Non-pigmented ciliary epithelial cell (primary cell): ENCODE measurements around the gene PPP1R13B.
"Not testable (repeated sequence)": the region's sequence is repeated elsewhere in the genome, so short reads cannot be mapped to it uniquely, and the experiment has no call there.

Experiments
- DNase-seq: peaks from one replicate; pipeline ENCODE4 v3.0.0-alpha.2; 2010; ENCODE audit warnings: low read depth

Gene PPP1R13B

DNA sequence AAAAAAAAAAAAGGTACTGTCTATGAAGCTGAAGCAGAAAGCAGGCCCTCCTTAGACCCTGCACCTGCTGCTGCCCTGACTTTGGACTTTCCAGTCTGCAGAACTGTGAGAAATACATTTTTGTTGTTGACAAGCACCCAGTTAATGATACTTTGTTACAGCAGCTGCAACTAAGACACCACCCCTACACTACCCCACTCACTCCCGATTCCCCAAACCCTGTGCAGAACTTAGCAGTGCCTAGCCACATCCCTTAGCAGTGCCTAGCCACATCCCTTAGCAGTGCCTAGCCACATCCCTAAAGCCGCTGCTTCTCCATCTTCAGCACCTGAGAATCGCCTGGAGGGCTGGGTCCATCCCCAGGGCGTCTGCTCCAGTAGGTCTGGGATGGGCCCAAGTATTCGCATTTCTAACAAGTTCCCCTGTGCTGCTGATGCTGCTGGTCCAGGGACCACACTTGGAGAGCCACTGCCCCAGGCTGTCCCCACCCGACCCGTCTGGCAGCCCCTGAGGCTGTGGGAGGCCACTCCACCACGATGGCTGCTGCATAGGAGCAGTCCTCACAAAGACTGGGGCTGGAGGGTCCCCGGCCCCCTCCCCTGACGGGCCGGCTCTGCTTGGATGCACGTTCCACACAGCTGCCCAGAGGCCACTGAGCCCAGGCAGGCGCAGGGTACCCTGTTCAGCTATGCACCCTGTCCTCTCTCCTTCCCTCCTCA, 10.8 kb upstream of the PPP1R13B start:
- no peak for DNase-seq

DNA sequence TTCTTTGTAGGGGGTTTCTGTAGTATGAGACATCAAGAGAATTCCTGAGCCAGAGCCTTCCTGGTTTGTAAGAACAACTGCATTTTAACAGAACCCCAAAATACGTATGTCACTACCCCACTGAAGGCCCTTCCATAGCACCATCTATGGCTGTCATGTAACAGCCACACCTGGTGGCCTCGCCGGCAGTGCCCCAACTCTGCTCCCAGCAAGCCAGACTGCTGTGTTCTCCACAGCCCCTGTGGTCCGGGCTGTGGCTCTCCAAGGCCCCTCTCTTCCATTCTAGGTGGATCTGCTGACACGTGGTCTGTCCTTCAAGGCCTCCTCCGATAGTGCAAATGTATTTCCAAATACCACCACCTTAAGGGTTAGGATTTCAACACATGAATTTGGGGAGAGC, 9.9 kb upstream of the PPP1R13B start:
- DNase-seq: no peak

- DNase-seq: no peak
Observed at GRCh38 chr14:103856607-103857006, 9.2 kb upstream of the PPP1R13B start.

DNA sequence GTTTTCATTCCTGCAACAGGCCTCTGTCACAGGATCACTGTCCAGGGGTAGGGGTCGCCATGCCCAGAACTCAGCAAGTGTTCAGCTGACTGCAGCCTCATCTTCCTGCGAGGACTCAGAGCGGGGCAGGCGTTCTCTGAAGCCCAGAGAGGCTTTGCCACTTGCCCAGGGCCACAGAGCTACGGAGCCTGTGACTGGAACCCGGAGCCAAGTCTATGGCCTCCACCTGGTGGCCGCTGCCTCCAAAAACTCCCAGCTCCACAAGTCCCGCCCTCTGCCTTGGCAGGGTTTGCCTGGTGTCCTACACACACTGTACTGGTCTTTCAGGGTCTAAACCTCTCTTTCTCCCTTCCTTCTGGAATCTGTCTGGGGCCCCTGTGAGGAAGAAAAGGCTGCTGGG, 8.7 kb upstream of the PPP1R13B start:
- DNase-seq: no peak

DNA sequence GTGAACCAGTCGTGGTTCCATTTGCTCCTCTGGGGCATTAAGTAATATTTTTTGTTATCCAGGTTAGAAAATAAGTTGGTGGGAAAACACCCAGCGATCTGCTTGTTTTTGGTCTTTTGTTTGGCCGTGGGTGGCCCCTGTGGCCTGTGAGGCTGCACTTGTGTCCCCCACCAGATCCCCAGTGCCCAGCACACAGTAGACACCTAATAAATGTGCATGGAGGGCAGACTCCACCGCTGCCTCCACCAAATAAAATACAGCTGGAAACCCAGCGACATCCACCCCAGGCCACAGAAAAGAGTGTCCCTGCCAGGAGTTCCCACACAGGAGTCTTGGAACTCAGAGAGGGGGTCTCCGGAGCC, 8.3 kb upstream of the PPP1R13B start:
- DNase-seq: no peak

GRCh38 chr14:103854822-103855733, 7.7 kb upstream of the PPP1R13B start:
- DNase-seq: no peak

DNA sequence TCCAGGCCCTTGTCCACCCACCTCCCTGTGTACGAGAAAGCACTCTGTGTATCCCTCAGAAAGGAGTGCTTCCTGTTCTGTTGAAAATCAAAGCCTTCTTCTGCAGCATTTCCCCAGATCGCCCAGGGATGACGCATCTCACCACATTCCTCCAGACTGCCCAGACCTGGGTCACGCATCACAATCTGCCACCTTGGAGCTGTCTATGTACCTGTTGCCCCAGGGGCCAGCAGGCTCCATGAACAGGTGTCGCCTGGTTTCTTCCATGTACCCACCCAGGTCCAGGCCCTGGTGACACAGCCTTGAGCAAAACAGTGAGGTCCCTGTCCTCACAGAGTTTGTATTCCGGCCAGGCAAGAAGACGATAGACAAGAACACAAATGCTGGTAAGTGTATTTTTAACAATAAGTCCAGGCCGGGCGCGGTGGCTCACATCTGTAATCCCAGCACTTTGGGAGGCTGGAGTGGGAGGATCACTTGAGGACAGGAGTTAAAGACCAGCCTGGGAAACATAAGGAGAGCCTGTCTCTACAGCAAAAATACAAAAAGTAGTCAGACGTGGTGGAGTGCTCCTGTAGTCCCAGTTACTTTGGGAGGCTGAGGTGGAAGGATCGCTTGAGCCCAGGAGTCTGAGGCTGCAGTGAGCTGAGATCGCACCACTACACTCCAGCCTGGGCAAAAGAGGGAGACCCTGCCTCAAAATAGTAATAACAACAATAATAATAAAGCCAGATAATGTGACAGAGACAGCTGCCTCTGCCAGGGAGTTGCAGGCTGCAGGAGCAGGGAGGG, 6.8 kb upstream of the PPP1R13B start:
- no peak for DNase-seq

- no peak for DNase-seq
Observed at GRCh38 chr14:103849151-103849886, 1.9 kb upstream of the PPP1R13B start.

- no peak for DNase-seq
Observed at GRCh38 chr14:103848175-103849077, 1.1 kb upstream of the PPP1R13B start.

GRCh38 chr14:103846543-103847450, 578 bp downstream of the PPP1R13B start:
- no peak for DNase-seq

DNA sequence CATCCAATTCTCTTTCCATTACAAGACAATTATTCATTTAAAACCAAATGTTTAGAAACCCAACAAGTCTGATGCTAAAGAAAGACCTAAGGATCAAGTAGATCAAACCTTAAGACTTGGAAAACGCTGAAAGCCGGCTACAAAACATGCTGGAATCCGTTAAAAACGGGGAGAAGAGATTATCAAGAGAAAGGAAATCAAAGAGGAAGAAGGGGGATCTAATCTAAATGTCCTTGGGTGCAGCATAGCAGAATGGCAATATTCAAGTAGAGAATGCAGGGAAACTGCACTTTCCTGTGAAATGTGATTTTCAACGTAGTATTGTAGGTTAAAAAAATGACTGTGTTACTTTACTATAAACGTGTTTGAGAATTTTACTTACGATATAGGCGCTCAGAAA, 1.3 kb downstream of the PPP1R13B start:
- DNase-seq: no peak

DNA sequence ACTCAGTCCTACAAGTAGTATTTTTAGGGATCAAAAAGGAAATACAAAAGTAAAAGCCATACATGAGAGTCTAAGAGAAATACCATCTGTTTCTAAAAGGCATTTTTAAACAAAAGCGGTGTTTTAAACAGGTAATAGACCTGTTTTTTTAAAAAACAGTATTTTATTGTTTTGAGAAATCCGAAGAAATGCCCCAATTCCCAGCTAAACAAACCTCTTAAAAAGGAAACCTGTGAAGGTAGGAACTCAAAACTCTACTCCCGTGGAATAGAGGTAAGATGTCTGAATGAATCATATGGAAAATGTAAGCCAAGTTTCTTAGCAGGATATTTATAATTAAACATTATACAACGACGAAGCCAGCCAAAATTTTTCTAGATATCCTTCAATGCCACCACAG, 2.0 kb downstream of the PPP1R13B start:
- no peak for DNase-seq

GRCh38 chr14:103841265-103841664, 6.1 kb downstream of the PPP1R13B start:
- not testable (repeated sequence) for DNase-seq

DNA sequence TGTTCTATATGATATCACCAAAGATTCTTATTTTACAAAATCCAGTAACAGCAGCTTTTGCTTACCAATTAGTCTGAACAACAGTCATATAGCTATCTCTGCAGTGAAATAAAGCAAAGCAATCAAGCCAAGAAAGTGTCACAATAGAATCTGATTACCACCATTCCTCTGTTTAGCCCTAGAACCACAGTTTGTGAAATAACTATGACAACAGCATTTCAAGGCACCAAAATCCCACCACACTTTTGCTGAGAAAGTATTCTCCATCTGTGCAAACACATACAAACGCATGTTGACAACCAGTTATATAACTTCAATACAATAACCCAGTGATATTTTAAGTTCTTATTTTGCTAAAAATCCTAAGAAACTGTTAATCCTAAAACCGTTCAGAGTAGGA, 7.4 kb downstream of the PPP1R13B start:
- DNase-seq: no peak

GRCh38 chr14:103839579-103839978, 7.8 kb downstream of the PPP1R13B start:
- no peak for DNase-seq

GRCh38 chr14:103838117-103838516, 9.3 kb downstream of the PPP1R13B start:
- no peak for DNase-seq

DNA sequence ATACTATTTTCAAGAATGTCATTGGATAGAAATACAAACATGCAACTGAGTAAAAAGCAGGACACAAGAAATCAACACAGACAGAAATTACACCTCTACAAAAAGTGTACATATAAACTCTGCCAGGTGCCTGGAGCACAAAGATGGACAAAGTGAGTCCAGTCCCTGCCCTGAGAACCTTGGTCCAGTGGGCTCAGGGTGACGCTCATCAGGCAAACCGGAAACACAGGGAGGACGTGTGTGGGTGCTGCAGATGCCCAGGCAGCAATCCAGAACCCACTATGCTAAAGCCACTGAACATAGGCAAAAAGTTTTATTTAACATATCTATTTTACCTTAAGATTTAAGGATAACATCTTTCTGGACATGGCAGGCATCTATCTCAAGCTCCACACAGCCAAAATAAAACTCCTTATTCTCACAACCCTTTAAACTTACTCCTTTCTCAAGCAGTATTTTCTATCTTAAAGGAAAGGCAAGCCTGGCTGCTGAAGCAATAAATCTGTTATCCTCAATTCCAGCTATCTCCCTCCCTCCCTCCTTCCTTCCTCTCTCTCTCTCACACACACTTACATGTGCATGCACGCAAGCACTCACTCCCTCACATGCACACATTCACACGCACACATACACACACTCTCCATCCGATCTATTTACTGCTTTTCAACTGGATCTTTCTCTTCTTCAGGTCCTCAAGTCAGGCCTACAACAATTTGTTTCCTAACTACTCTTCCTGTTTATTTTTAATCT, 10.2 kb downstream of the PPP1R13B start:
- DNase-seq: no peak

DNA sequence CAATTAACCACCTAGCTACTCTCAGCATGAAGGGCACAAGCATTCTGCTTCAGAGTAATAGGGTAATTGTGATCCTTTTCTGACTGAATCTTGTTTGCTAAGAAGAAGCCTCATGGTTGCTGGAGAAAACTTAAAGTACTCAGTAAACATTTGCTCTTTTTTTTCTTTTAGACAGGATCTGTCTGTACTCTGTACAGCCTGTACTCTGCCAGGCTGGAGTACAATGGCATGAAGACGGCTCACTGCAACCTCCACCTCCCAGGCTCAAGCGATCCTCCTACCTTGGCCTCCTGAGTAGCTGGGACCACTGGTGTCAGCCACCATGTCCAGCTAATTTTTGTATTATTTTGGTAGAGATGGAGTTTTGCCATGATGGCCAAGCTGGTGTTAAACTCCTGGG, 12.4 kb downstream of the PPP1R13B start:
- no peak for DNase-seq

- no peak for DNase-seq
Observed at GRCh38 chr14:103833711-103834110, 13.7 kb downstream of the PPP1R13B start.
